Measurements from ENCODE around the gene ATXN7L3.
A peak's percentile ranks its signal among the peaks of the same experiment; 100 is the strongest.

ATXN7L3 gene

GRCh38 chr17:44213403-44214229 is 13.9 kb upstream of the ATXN7L3 start:
- no peak overlapping the region for H3K4me3 ChIP-seq (ENCODE audit: control insufficient read depth, low read depth, low read length)
- no peak for TF ChIP-seq CTCF (IDR thresholded peaks at IDR 0.05; ENCODE audit: control insufficient read depth, insufficient read depth, low read depth, low read length, missing control alignments)
- no peak for DNase-seq (ENCODE audit: low read depth)

- no peak for TF ChIP-seq CTCF (IDR thresholded peaks at IDR 0.05; ENCODE audit: control insufficient read depth, insufficient read depth, low read depth, low read length, missing control alignments)
- DNase-seq (ENCODE audit: low read depth) = no peak
- H3K4me3 ChIP-seq (ENCODE audit: control insufficient read depth, low read depth, low read length) = no peak overlapping the region
Observed at GRCh38 chr17:44212507-44213402, 13.1 kb upstream of the ATXN7L3 start.

GRCh38 chr17:44211281-44212265 is 11.9 kb upstream of the ATXN7L3 start:
- DNase-seq (ENCODE audit: low read depth) = no peak
- TF ChIP-seq CTCF (IDR thresholded peaks at IDR 0.05; ENCODE audit: control insufficient read depth, insufficient read depth, low read depth, low read length, missing control alignments) = no peak
- no peak overlapping the region for H3K4me3 ChIP-seq (ENCODE audit: control insufficient read depth, low read depth, low read length)

- no peak overlapping the region for H3K4me3 ChIP-seq (ENCODE audit: control insufficient read depth, low read depth, low read length)
- TF ChIP-seq CTCF (IDR thresholded peaks at IDR 0.05; ENCODE audit: control insufficient read depth, insufficient read depth, low read depth, low read length, missing control alignments) = peak; percentile 79
- no peak for DNase-seq (ENCODE audit: low read depth)
Observed at GRCh38 chr17:44210342-44211192, 10.9 kb upstream of the ATXN7L3 start.

- TF ChIP-seq CTCF (IDR thresholded peaks at IDR 0.05; ENCODE audit: control insufficient read depth, insufficient read depth, low read depth, low read length, missing control alignments) = no peak
- no peak for DNase-seq (ENCODE audit: low read depth)
- no peak overlapping the region for H3K4me3 ChIP-seq (ENCODE audit: control insufficient read depth, low read depth, low read length)
Observed at GRCh38 chr17:44209786-44210341, 10.2 kb upstream of the ATXN7L3 start.

All from AG09309 (cell line).